VCaP (cell line): ENCODE measurements around the gene SLX9.
A peak's percentile ranks its signal among the peaks of the same experiment; 100 is the strongest.

Experiments
- H3K27ac ChIP-seq: fragments of 450-650 bp; 2 replicates; pipeline ENCODE4 v1.5.1; 2017
- CTCF ChIP-seq: fragments of 450-650 bp; conservative IDR thresholded peaks from 2 replicates; pipeline ENCODE4 v1.5.1; 2017; ENCODE audit warnings: mild to moderate bottlenecking, moderate library complexity

SLX9 gene

GRCh38 chr21:44943686-44944550 lies 4.1 kb downstream of the SLX9 start:
- TF ChIP-seq CTCF, result no peak
- no peak overlapping the region for H3K27ac ChIP-seq

- H3K27ac ChIP-seq, result no peak overlapping the region
- TF ChIP-seq CTCF, result no peak
These were observed 4.8 kb downstream of the SLX9 start for GRCh38 chr21:44944596-44944995.

- H3K27ac ChIP-seq, result no peak overlapping the region
- no peak for TF ChIP-seq CTCF
These were observed 6.6 kb downstream of the SLX9 start for GRCh38 chr21:44946254-44947041.

- no peak for TF ChIP-seq CTCF
- peak overlapping the region; percentile 5; the same call in 1 of the 2 replicates for H3K27ac ChIP-seq
These were observed 7.5 kb downstream of the SLX9 start for GRCh38 chr21:44947111-44947929.

GRCh38 chr21:44947930-44948331 lies 8.1 kb downstream of the SLX9 start:
- H3K27ac ChIP-seq, result peak overlapping the region; percentile 5; the same call in 1 of the 2 replicates
- no peak for TF ChIP-seq CTCF

- peak overlapping the region; percentile 43 for H3K27ac ChIP-seq
- TF ChIP-seq CTCF, result no peak
These were observed 8.7 kb downstream of the SLX9 start for GRCh38 chr21:44948426-44949120.
